ENCODE results near the gene JAK3.
A peak's percentile ranks its signal among the peaks of the same experiment; 100 is the strongest.

Gene JAK3

DNA sequence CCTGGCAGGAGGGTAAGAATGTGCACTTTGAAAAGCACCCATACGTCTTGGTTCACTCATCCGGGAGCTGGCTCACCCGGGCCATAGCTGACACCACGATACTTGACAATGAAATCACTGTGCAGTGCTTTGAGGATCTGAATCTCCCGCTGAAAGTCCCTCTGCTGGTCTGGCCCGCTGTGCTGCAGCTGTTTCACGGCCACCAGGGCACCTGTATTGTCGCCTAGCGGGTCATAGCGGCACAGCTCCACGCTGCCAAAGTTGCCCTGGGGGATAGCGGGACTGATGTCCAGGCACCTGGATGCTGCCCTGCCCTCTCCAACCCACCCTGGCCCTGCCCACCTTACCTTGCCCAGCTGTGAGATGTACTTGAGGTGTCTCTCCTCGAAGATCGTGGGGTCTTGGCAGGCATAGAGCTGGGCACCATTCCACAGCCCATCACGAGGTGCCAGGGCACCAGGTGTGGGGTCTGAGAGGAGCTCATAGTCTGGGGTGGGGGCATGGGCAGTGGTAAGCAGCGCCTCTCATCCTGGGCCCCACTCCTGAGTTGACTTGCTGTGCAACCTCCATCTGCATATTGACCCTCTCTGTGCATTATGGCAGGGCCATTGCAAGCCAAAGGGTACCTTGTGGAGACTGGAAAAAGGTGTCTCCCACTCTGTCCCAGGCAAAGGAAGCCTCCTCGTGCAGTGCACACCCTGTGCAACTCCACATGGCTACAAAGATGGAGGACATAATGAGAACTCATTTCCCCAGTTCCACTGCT, 15.2 kb downstream of the JAK3 start:
- Histone ChIP-seq H3K79me1 (replicated peaks; ENCODE audit: low read length, poor library complexity, severe bottlenecking) (no peaks in the 10 kb centered on the region), H2AK5ac (ENCODE audit: low read length, severe bottlenecking) (no peak overlapping the region), H3K4me3 (ENCODE audit: insufficient read depth in 1 of 2, low read depth in 1 of 2, low read length in 2 of 2) (no peak overlapping the region), H3K27ac (ENCODE audit: low read length, poor library complexity, severe bottlenecking) (no peak overlapping the region), H3K27me3 (ENCODE audit: control insufficient read depth in 1 of 2, insufficient read depth in 1 of 2, low read length in 2 of 2) (peaks cover 21 to 51% of the 10 kb centered on the region in 2 experiments), H2BK15ac (ENCODE audit: low read depth, poor library complexity, severe bottlenecking) (no peak overlapping the region), H4K8ac (ENCODE audit: low read length) (no peak overlapping the region), H3K9ac (ENCODE audit: low read length) (no peak overlapping the region), H3K14ac (ENCODE audit: low read length in 2 of 2) (no peak overlapping the region), H3K23ac (ENCODE audit: low read length in 2 of 2) (no peak overlapping the region), H2BK12ac (ENCODE audit: low read length in 2 of 2) (no peak overlapping the region), H2BK120ac (ENCODE audit: low read depth, low read length) (no peak overlapping the region), H3K4me2 (ENCODE audit: low read length, poor library complexity, severe bottlenecking) (no peak overlapping the region), H3K4me1 (ENCODE audit: control insufficient read depth, insufficient read depth, low read depth, low read length) (peaks cover 8% of the 10 kb centered on the region), H3K4ac (ENCODE audit: low read depth in 1 of 2, low read length in 2 of 2) (no peak overlapping the region), H2BK5ac (ENCODE audit: low read depth, low read length, poor library complexity, severe bottlenecking) (no peak overlapping the region), H4K91ac (ENCODE audit: low read length) (no peak overlapping the region), H3K18ac (ENCODE audit: low read depth in 1 of 2, low read length in 2 of 2) (no peak overlapping the region), H3K9me3 (ENCODE audit: control insufficient read depth, low read length) (no peaks in the 10 kb centered on the region), H3K36me3 (ENCODE audit: control insufficient read depth in 1 of 2, insufficient read depth in 2 of 2, low read depth in 1 of 2, low read length in 2 of 2) (no peaks in the 10 kb centered on the region), H2AFZ (ENCODE audit: low read depth, low read length) (no peak overlapping the region)
- DNase-seq = no peak
- 95% methylated on average over 17 of the region's 17 CpGs for WGBS

- no peak overlapping the region for H3K23ac ChIP-seq (ENCODE audit: low read length in 2 of 2)
- no peak overlapping the region for H3K14ac ChIP-seq (ENCODE audit: low read length in 2 of 2)
- H3K27ac ChIP-seq (ENCODE audit: low read length, poor library complexity, severe bottlenecking) = no peak overlapping the region
- H3K18ac ChIP-seq (ENCODE audit: low read depth in 1 of 2, low read length in 2 of 2) = no peak overlapping the region
- H4K91ac ChIP-seq (ENCODE audit: low read length) = no peak overlapping the region
- H3K4me1 ChIP-seq (ENCODE audit: control insufficient read depth, insufficient read depth, low read depth, low read length) = peaks cover 8% of the 10 kb centered on the region
- no peak overlapping the region for H2AFZ ChIP-seq (ENCODE audit: low read depth, low read length)
- no peak overlapping the region for H2BK120ac ChIP-seq (ENCODE audit: low read depth, low read length)
- H3K36me3 ChIP-seq (ENCODE audit: control insufficient read depth in 1 of 2, insufficient read depth in 2 of 2, low read depth in 1 of 2, low read length in 2 of 2) = no peaks in the 10 kb centered on the region
- H3K9me3 ChIP-seq (ENCODE audit: control insufficient read depth, low read length) = no peaks in the 10 kb centered on the region
- 41% methylated on average over 25 of the region's 25 CpGs for WGBS
- H2BK15ac ChIP-seq (ENCODE audit: low read depth, poor library complexity, severe bottlenecking) = no peak overlapping the region
- no peak overlapping the region for H3K4me3 ChIP-seq (ENCODE audit: insufficient read depth in 1 of 2, low read depth in 1 of 2, low read length in 2 of 2)
- H3K27me3 ChIP-seq (ENCODE audit: control insufficient read depth in 1 of 2, insufficient read depth in 1 of 2, low read length in 2 of 2) = peaks cover 21 to 48% of the 10 kb centered on the region in 2 experiments
- no peak for DNase-seq
- no peak overlapping the region for H3K4ac ChIP-seq (ENCODE audit: low read depth in 1 of 2, low read length in 2 of 2)
- H3K79me1 ChIP-seq (replicated peaks; ENCODE audit: low read length, poor library complexity, severe bottlenecking) = no peaks in the 10 kb centered on the region
- no peak overlapping the region for H2AK5ac ChIP-seq (ENCODE audit: low read length, severe bottlenecking)
- peak overlapping the region; percentile 12 for H4K8ac ChIP-seq (ENCODE audit: low read length)
- no peak overlapping the region for H3K4me2 ChIP-seq (ENCODE audit: low read length, poor library complexity, severe bottlenecking)
- no peak overlapping the region for H3K9ac ChIP-seq (ENCODE audit: low read length)
- H2BK5ac ChIP-seq (ENCODE audit: low read depth, low read length, poor library complexity, severe bottlenecking) = no peak overlapping the region
- no peak overlapping the region for H2BK12ac ChIP-seq (ENCODE audit: low read length in 2 of 2)
Measured at GRCh38 chr19:17831419-17831888, 16.3 kb downstream of the JAK3 start.

- Histone ChIP-seq H3K23ac (ENCODE audit: low read length in 2 of 2) (no peak overlapping the region), H2AFZ (ENCODE audit: low read depth, low read length) (no peak overlapping the region), H2AK5ac (ENCODE audit: low read length, severe bottlenecking) (no peak overlapping the region), H3K27ac (ENCODE audit: low read length, poor library complexity, severe bottlenecking) (no peak overlapping the region), H3K79me1 (replicated peaks; ENCODE audit: low read length, poor library complexity, severe bottlenecking) (no peaks in the 10 kb centered on the region), H4K91ac (ENCODE audit: low read length) (no peak overlapping the region), H4K8ac (ENCODE audit: low read length) (no peak overlapping the region), H2BK15ac (ENCODE audit: low read depth, poor library complexity, severe bottlenecking) (no peak overlapping the region), H3K4me1 (ENCODE audit: control insufficient read depth, insufficient read depth, low read depth, low read length) (peaks cover 8% of the 10 kb centered on the region), H3K18ac (ENCODE audit: low read depth in 1 of 2, low read length in 2 of 2) (no peak overlapping the region), H2BK5ac (ENCODE audit: low read depth, low read length, poor library complexity, severe bottlenecking) (no peak overlapping the region), H2BK120ac (ENCODE audit: low read depth, low read length) (no peak overlapping the region), H3K27me3 (ENCODE audit: control insufficient read depth in 1 of 2, insufficient read depth in 1 of 2, low read length in 2 of 2) (peaks cover 19 to 44% of the 10 kb centered on the region in 2 experiments), H2BK12ac (ENCODE audit: low read length in 2 of 2) (no peak overlapping the region), H3K14ac (ENCODE audit: low read length in 2 of 2) (no peak overlapping the region), H3K4me2 (ENCODE audit: low read length, poor library complexity, severe bottlenecking) (no peak overlapping the region), H3K36me3 (ENCODE audit: control insufficient read depth in 1 of 2, insufficient read depth in 2 of 2, low read depth in 1 of 2, low read length in 2 of 2) (no peaks in the 10 kb centered on the region), H3K4me3 (ENCODE audit: insufficient read depth in 1 of 2, low read depth in 1 of 2, low read length in 2 of 2) (peak overlapping the region in 1 of 2 experiments; percentile 31), H3K4ac (ENCODE audit: low read depth in 1 of 2, low read length in 2 of 2) (no peak overlapping the region), H3K9ac (ENCODE audit: low read length) (no peak overlapping the region), H3K9me3 (ENCODE audit: control insufficient read depth, low read length) (no peaks in the 10 kb centered on the region)
- WGBS = 8% methylated on average over 49 of the region's 50 CpGs
- DNase-seq = peak; percentile 83
Measured at GRCh38 chr19:17830567-17831418, 17.0 kb downstream of the JAK3 start.
